GM23338 (cell line): ENCODE results near the gene GPR146. TPM values are rescaled to one million over a fixed set of nuclear protein-coding genes. Genes with fewer than 3 reads are reported as not detected.
A peak's percentile ranks its signal among the peaks of the same experiment; 100 is the strongest.

Experiments used
- ATAC-seq: fragments of 200-7000 bp; cut with Tn5 transposase; 3 replicates; pipeline ENCODE4 v1.9.1; 2020
- DNase-seq: peaks from one replicate; pipeline ENCODE4 v3.0.0-alpha.2; 2015; ENCODE audit warnings: low spot score
- H2AFZ ChIP-seq: fragments of 200-600 bp; sonication (generic); 2 replicates; pipeline ENCODE4 v1.8.0; 2016; ENCODE audit warnings: antibody characterized with exemption, mild to moderate bottlenecking, moderate library complexity
- H3F3A ChIP-seq: fragments of 200-600 bp; sonication (generic); replicated peaks from 2 replicates; pipeline ENCODE4 v1.8.0; 2017; ENCODE audit warnings: antibody characterized with exemption, mixed run types, low read depth
- H3K27ac ChIP-seq: fragments of 200-600 bp; sonication (generic); 2 replicates; pipeline ENCODE4 v1.6.1; 2016; ENCODE audit warnings: low read depth
- H3K27me3 ChIP-seq: fragments of 200-600 bp; sonication (generic); 2 replicates; pipeline ENCODE4 v1.8.0; 2016; ENCODE audit warnings: mild to moderate bottlenecking, mixed run types, moderate library complexity; ENCODE audit not compliant: insufficient read depth
- H3K36me3 ChIP-seq: fragments of 200-600 bp; sonication (generic); 2 replicates; pipeline ENCODE4 v1.8.0; 2016; ENCODE audit warnings: mild to moderate bottlenecking; ENCODE audit not compliant: insufficient read depth
- H3K4me1 ChIP-seq: fragments of 200-600 bp; sonication (generic); 2 replicates; pipeline ENCODE4 v1.8.0; 2016; ENCODE audit warnings: mild to moderate bottlenecking, moderate library complexity; ENCODE audit not compliant: insufficient read depth
- H3K4me2 ChIP-seq: fragments of 200-600 bp; sonication (generic); 2 replicates; pipeline ENCODE4 v1.7.1; 2017; ENCODE audit warnings: mixed run types
- H3K4me3 ChIP-seq: fragments of 200-600 bp; sonication (generic); 2 replicates; pipeline ENCODE4 v1.6.1; 2016; ENCODE audit warnings: mixed run types
- H3K79me2 ChIP-seq: fragments of 200-600 bp; sonication (generic); replicated peaks from 2 replicates; pipeline ENCODE4 v1.8.0; 2017; ENCODE audit warnings: mild to moderate bottlenecking; ENCODE audit not compliant: insufficient read depth
- H3K9me2 ChIP-seq: fragments of 200-600 bp; sonication (generic); 2 replicates; pipeline ENCODE4 v1.8.0; 2017; ENCODE audit not compliant: insufficient read depth
- H4K20me1 ChIP-seq: fragments of 200-600 bp; sonication (generic); replicated peaks from 2 replicates; pipeline ENCODE4 v1.8.0; 2017; ENCODE audit warnings: mild to moderate bottlenecking; ENCODE audit not compliant: insufficient read depth
- H3K27ac Mint-ChIP-seq: 2 replicates; pipeline ENCODE4 v1.8.0; 2020; ENCODE audit warnings: inconsistent platforms, mild to moderate bottlenecking, moderate library complexity, mixed read lengths
- H3K27me3 Mint-ChIP-seq: 3 replicates; pipeline ENCODE4 v1.8.0; 2022; ENCODE audit warnings: low read depth, mild to moderate bottlenecking, moderate library complexity, mixed read lengths, inconsistent platforms; ENCODE audit not compliant: insufficient read depth, poor library complexity
- H3K36me3 Mint-ChIP-seq: 3 replicates; pipeline ENCODE4 v1.8.0; 2021; ENCODE audit warnings: low read depth, mild to moderate bottlenecking, inconsistent platforms, moderate library complexity, mixed read lengths
- H3K4me1 Mint-ChIP-seq: 3 replicates; pipeline ENCODE4 v1.8.0; 2020; ENCODE audit warnings: mild to moderate bottlenecking, inconsistent platforms, mixed read lengths
- H3K4me3 Mint-ChIP-seq: 3 replicates; pipeline ENCODE4 v1.8.0; 2021; ENCODE audit warnings: moderate library complexity, mild to moderate bottlenecking, inconsistent platforms, mixed read lengths
- H3K9me3 Mint-ChIP-seq: 3 replicates; pipeline ENCODE4 v1.8.0; 2020; ENCODE audit warnings: moderate library complexity, mild to moderate bottlenecking, inconsistent platforms, mixed read lengths
- CTCF ChIP-seq, 2 experiments: fragments of 200-600 bp in 1 of 2; sonication (generic) in 1 of 2; conservative IDR thresholded peaks; 2 replicates each; pipeline versions ENCODE4 v1.5.1 to v1.6.1; 2016 to 2017; ENCODE audit warnings: antibody characterized with exemption in 2 of 2, low read depth in 2 of 2, mild to moderate bottlenecking in 2 of 2, moderate library complexity in 1 of 2
- ETS1 ChIP-seq: IDR thresholded peaks from 2 replicates; pipeline ENCODE4 v1.6.1; 2016; ENCODE audit warnings: antibody characterized with exemption
- EZH2 ChIP-seq: fragments of 200-600 bp; sonication (generic); IDR thresholded peaks from one replicate; pipeline ENCODE4 v1.8.0; 2017; ENCODE audit warnings: antibody characterized with exemption, mild to moderate bottlenecking, low read depth; ENCODE audit not compliant: unreplicated experiment
- EZH2phosphoT487 ChIP-seq: fragments of 200-600 bp; sonication (generic); IDR thresholded peaks from one replicate; pipeline ENCODE4 v1.8.1; 2018; ENCODE audit warnings: antibody characterized with exemption; ENCODE audit not compliant: unreplicated experiment
- JUNB ChIP-seq: IDR thresholded peaks from one replicate; pipeline ENCODE4 v1.6.1; 2016; ENCODE audit warnings: antibody characterized with exemption; ENCODE audit not compliant: unreplicated experiment
- NANOG ChIP-seq: IDR thresholded peaks from 2 replicates; pipeline ENCODE4 v1.6.1; 2016; ENCODE audit warnings: antibody characterized with exemption, borderline replicate concordance
- POLR2AphosphoS5 ChIP-seq: IDR thresholded peaks from 2 replicates; pipeline ENCODE4 v1.6.1; 2016; ENCODE audit warnings: antibody characterized with exemption, low read depth
- REST ChIP-seq: IDR thresholded peaks from one replicate; pipeline ENCODE4 v1.6.1; 2018; ENCODE audit warnings: antibody characterized with exemption; ENCODE audit not compliant: unreplicated experiment
- STAT1 ChIP-seq: IDR thresholded peaks from one replicate; pipeline ENCODE4 v1.6.1; 2016; ENCODE audit warnings: antibody characterized with exemption; ENCODE audit not compliant: unreplicated experiment
- ZNF114 ChIP-seq: fragments of 250-450 bp; sonication (Bioruptor Pico); IDR thresholded peaks from 2 replicates; pipeline ENCODE4 v1.5.0; 2020; ENCODE audit warnings: mild to moderate bottlenecking, moderate library complexity
- ZNF331 ChIP-seq: fragments of 250-450 bp; sonication (Bioruptor Pico); IDR thresholded peaks from 2 replicates; pipeline ENCODE4 v1.5.0; 2020; ENCODE audit warnings: low read depth, mild to moderate bottlenecking, moderate library complexity
- polyA plus RNA-seq: library from polyadenylated mRNA; unstranded; fragments of >200 nt; fragmentation: Nextera tagmentation; extraction: Ambion mirVana; gene quantifications from 2 replicates; pipeline ENCODE4 v1.2.1, GENCODE V29; 2016
- total RNA-seq: library from RNA; depleted of rRNA; stranded (reverse); fragments of >200 nt; shearing (Covaris generic); gene quantifications from 2 replicates; pipeline ENCODE4 v1.2.3, GENCODE V29; 2014

Gene GPR146
- total and polyA plus RNA-seq, 2 experiments from 2014 or later = 0.28 to 0.37 TPM

GRCh38 chr7:1087465-1087814 lies 43.1 kb downstream of the GPR146 start (continued):
- TF ChIP-seq CTCF (conservative IDR thresholded peaks at IDR 0.05; ENCODE audit: low read depth in 2 of 2) = no peak

GRCh38 chr7:1087952-1088920 lies 43.9 kb downstream of the GPR146 start, which contains the start of gene GPER1:
Gene GPER1, plus strand, starts transcription at chr7:1088113. Its CDS starts 3,616 bp downstream, at chr7:1091729.
- Histone ChIP-seq H3F3A (no peaks in the 10 kb centered on the region), H3K9me2 (no peaks in the 10 kb centered on the region), H3K27ac (no peak within 1 kb of the TSS), H3K79me2 (peaks cover 26% of the 10 kb centered on the region), H3K27me3 (no peaks in the 10 kb centered on the region), H3K36me3 (no peaks in the 10 kb centered on the region), H4K20me1 (peaks cover 7% of the 10 kb centered on the region; the same call in 1 of the 2 replicates), H3K4me1 (peaks cover 7% of the 10 kb centered on the region; the same call in 1 of the 2 replicates), H3K4me2 (peak within 1 kb of the TSS; percentile 52), H2AFZ (0 out of 2 replicates have a peak within 1 kb of the TSS, but pooled peaks have one; percentile 44), H3K4me3 (peak within 1 kb of the TSS; percentile 24; the same call in 1 of the 2 replicates)
- Mint-ChIP-seq H3K4me1 (peaks cover 20% of the 10 kb centered on the region), H3K27me3 (peaks cover 11% of the 10 kb centered on the region), H3K9me3 (no peaks in the 10 kb centered on the region), H3K4me3 (peak within 1 kb of the TSS; percentile 69), H3K36me3 (no peaks in the 10 kb centered on the region), H3K27ac (peak within 1 kb of the TSS; percentile 83; the same call in 1 of the 2 replicates)
- peak; percentile 73 for ATAC-seq
- DNase-seq = peak; percentile 37
- TF ChIP-seq EZH2phosphoT487 = no peak
- TF ChIP-seq POLR2AphosphoS5 = no peak
- no peak for TF ChIP-seq REST
- no peak for TF ChIP-seq EZH2
- no peak for TF ChIP-seq NANOG
- TF ChIP-seq JUNB = no peak
- TF ChIP-seq ZNF114 = no peak
- no peak for TF ChIP-seq ETS1
- TF ChIP-seq ZNF331 (CRISPR knock-in tag) = no peak
- TF ChIP-seq CTCF (conservative IDR thresholded peaks at IDR 0.05; ENCODE audit: low read depth in 2 of 2) = no peak
- TF ChIP-seq STAT1 = no peak
